IMR-90 (cell line): ENCODE data around the gene DOCK1. TPM values are rescaled to one million over a fixed set of nuclear protein-coding genes. Genes with fewer than 3 reads are reported as not detected.

Experiments
- ATAC-seq: fragments of 200-7000 bp; cut with Tn5 transposase; 2 replicates; pipeline ENCODE4 v1.9.1; 2020; ENCODE audit warnings: low read depth, mild to moderate bottlenecking, moderate library complexity
- BruUV-seq: library from RNA; stranded (reverse); fragments of 400-500 nt; replicated peaks from 2 replicates; lab custom pipeline; 2021; lab: Mats Ljungman, UMichigan
- CTCF ChIA-PET: fragments of 300-600 bp; formaldehyde crosslinking; extraction: SDS; loops from one replicate; lab custom pipeline; 2021; ENCODE audit warnings: antibody characterized with exemption; lab: Yijun Ruan, JAX
- POLR2A ChIA-PET: fragments of 300-600 bp; sonication (Branson Sonifier 250); formaldehyde crosslinking; loops from one replicate; lab custom pipeline; 2022; ENCODE audit warnings: antibody characterized with exemption; ENCODE audit not compliant: unreplicated experiment; lab: Charles Lee
- DNase-seq: peaks from one replicate; pipeline ENCODE4 v3.0.0; 2013
- H2AFZ ChIP-seq: replicated peaks from 2 replicates; pipeline ENCODE3; 2013; ENCODE audit warnings: low read length, mild to moderate bottlenecking; ENCODE audit not compliant: poor library complexity
- H2AK5ac ChIP-seq: 2 replicates; pipeline ENCODE4 v1.6.1; 2013; ENCODE audit warnings: low read depth, low read length, inconsistent platforms
- H2AK9ac ChIP-seq: replicated peaks from 2 replicates; pipeline ENCODE3; 2013; ENCODE audit warnings: mild to moderate bottlenecking, low read depth, low read length, moderate library complexity; ENCODE audit not compliant: poor library complexity
- H2BK120ac ChIP-seq: 2 replicates; pipeline ENCODE4 v1.6.1; 2013; ENCODE audit warnings: low read depth, low read length, inconsistent platforms
- H2BK15ac ChIP-seq: 3 replicates; pipeline ENCODE4 v1.6.1; 2013; ENCODE audit warnings: low read depth, low read length, inconsistent platforms
- H2BK20ac ChIP-seq: 2 replicates; pipeline ENCODE4 v1.6.1; 2013; ENCODE audit warnings: low read depth, mild to moderate bottlenecking, inconsistent platforms, low read length, moderate library complexity
- H2BK5ac ChIP-seq: 2 replicates; pipeline ENCODE4 v1.6.1; 2013; ENCODE audit warnings: mild to moderate bottlenecking, low read depth, low read length, inconsistent platforms; ENCODE audit not compliant: poor library complexity, severe bottlenecking
- H3K14ac ChIP-seq: replicated peaks from 2 replicates; pipeline ENCODE4 v1.6.1; 2013; ENCODE audit warnings: low read depth, low read length, inconsistent platforms
- H3K18ac ChIP-seq: 2 replicates; pipeline ENCODE4 v1.6.1; 2013; ENCODE audit warnings: low read depth, low read length, control low read depth
- H3K23ac ChIP-seq: 2 replicates; pipeline ENCODE4 v1.6.1; 2013; ENCODE audit warnings: low read depth, low read length, inconsistent platforms
- H3K27ac ChIP-seq: 2 replicates; pipeline ENCODE4 v1.5.1; 2013; ENCODE audit warnings: mild to moderate bottlenecking, control low read depth, low read length; ENCODE audit not compliant: insufficient read depth
- H3K27me3 ChIP-seq: 2 replicates; pipeline ENCODE4 v1.6.1; 2013; ENCODE audit warnings: low read length; ENCODE audit not compliant: control insufficient read depth, insufficient read depth
- H3K36me3 ChIP-seq: 2 replicates; pipeline ENCODE4 v1.6.1; 2013; ENCODE audit warnings: low read length, mixed read lengths; ENCODE audit not compliant: control insufficient read depth, insufficient read depth
- H3K4ac ChIP-seq: 2 replicates; pipeline ENCODE4 v1.6.1; 2013; ENCODE audit warnings: low read depth, low read length, inconsistent platforms
- H3K4me1 ChIP-seq: 2 replicates; pipeline ENCODE4 v1.6.1; 2013; ENCODE audit warnings: low read length, mixed read lengths; ENCODE audit not compliant: control insufficient read depth, insufficient read depth
- H3K4me2 ChIP-seq: 2 replicates; pipeline ENCODE4 v1.6.1; 2013; ENCODE audit warnings: low read depth, mild to moderate bottlenecking, control low read depth, low read length, moderate library complexity
- H3K4me3 ChIP-seq: 2 replicates; pipeline ENCODE4 v1.5.1; 2013; ENCODE audit warnings: low read depth, mild to moderate bottlenecking, control low read depth, low read length, moderate library complexity; ENCODE audit not compliant: insufficient read depth
- H3K56ac ChIP-seq: 2 replicates; pipeline ENCODE4 v1.6.1; 2013; ENCODE audit warnings: low read length, inconsistent platforms; ENCODE audit not compliant: insufficient read depth; ENCODE audit errors: extremely low read depth
- H3K79me1 ChIP-seq, 2 experiments: 2 replicates each; pipeline ENCODE4 v1.6.1; 2013; ENCODE audit warnings: low read length in 2 of 2, inconsistent platforms in 1 of 2, low read depth in 1 of 2
- H3K9ac ChIP-seq: 2 replicates; pipeline ENCODE4 v1.6.1; 2013; ENCODE audit warnings: low read depth, low read length, control low read depth
- H3K9me1 ChIP-seq: 2 replicates; pipeline ENCODE4 v1.6.1; 2013; ENCODE audit warnings: low read length, inconsistent platforms; ENCODE audit not compliant: insufficient read depth
- H3K9me3 ChIP-seq: 2 replicates; pipeline ENCODE4 v1.6.1; 2013; ENCODE audit warnings: low read length; ENCODE audit not compliant: control insufficient read depth, insufficient read depth
- H4K20me1 ChIP-seq: 2 replicates; pipeline ENCODE4 v1.6.1; 2013; ENCODE audit warnings: low read length, inconsistent platforms; ENCODE audit not compliant: insufficient read depth
- H4K5ac ChIP-seq: 2 replicates; pipeline ENCODE4 v1.6.1; 2013; ENCODE audit warnings: mild to moderate bottlenecking, low read depth, low read length, control low read depth
- H4K8ac ChIP-seq, 2 experiments: 2 replicates each; pipeline ENCODE4 v1.6.1; 2013; ENCODE audit warnings: low read depth in 2 of 2, low read length in 2 of 2, control low read depth in 1 of 2, inconsistent platforms in 1 of 2
- H4K91ac ChIP-seq: 2 replicates; pipeline ENCODE4 v1.6.1; 2013; ENCODE audit warnings: low read depth, low read length, inconsistent platforms; ENCODE audit not compliant: insufficient read depth
- BHLHE40 ChIP-seq: fragments of 150-350 bp; IDR thresholded peaks from 2 replicates; pipeline ENCODE4 v1.6.1; 2016; ENCODE audit warnings: mild to moderate bottlenecking, low read depth, low read length
- CHD1 ChIP-seq: IDR thresholded peaks from 2 replicates; pipeline ENCODE4 v1.6.1; 2012; ENCODE audit warnings: low read depth, low read length, improper control_type of control experiment
- POLR2A ChIP-seq: IDR thresholded peaks from 2 replicates; pipeline ENCODE4 v1.6.1; 2012; ENCODE audit warnings: mild to moderate bottlenecking, low read depth, low read length
- WGBS, 2 experiments: methylation state at CpG; one replicate each; pipeline versions ENCODE4 v1.1.5 to v1.1.7; 2013; ENCODE audit warnings: missing lambda C conversion rate in 2 of 2; ENCODE audit not compliant: insufficient read length in 1 of 2; ENCODE audit errors: extremely low coverage in 2 of 2; 5-methylcytosine and 5-hydroxymethylcytosine counted together
- dilution Hi-C: fragments of 300-500 bp; cut with HindIII; formaldehyde crosslinking; loops from one replicate; pipeline ENCODE4 v1.14.3; 2018; ENCODE audit warnings: low sequenced_read_pairs; ENCODE audit not compliant: unreplicated experiment
- in situ Hi-C: fragments of 300-500 bp; cut with MboI; formaldehyde crosslinking; loops from 3 replicates; pipeline ENCODE4 v1.14.3; 2019; ENCODE audit warnings: low sequenced_read_pairs, inconsistent platforms, mixed read lengths
- intact Hi-C: fragments of 100-400 bp; cut with micrococcal nuclease; formaldehyde crosslinking; loops from 2 replicates; pipeline ENCODE4 v1.10.0; 2022
- polyA plus RNA-seq, 3 experiments: library from polyadenylated mRNA; depleted of rRNA; stranded (reverse); fragments of >200 nt; gene quantifications; 2 replicates each; pipeline ENCODE4 v1.2.3, GENCODE V29; 2012; ENCODE audit warnings: low replicate concordance in 1 of 3
- total RNA-seq: library from RNA; depleted of rRNA; stranded (reverse); fragments of >200 nt; gene quantifications from 2 replicates; pipeline ENCODE4 v1.2.3, GENCODE V29; 2012
- TF ChIP-seq, protein P1 (sequence below): conservative IDR thresholded peaks from 2 replicates; pipeline ENCODE4 v1.5.1; 2012; ENCODE audit warnings: mild to moderate bottlenecking, low read depth, low read length, improper control_type of control experiment

Gene DOCK1
- total and polyA plus RNA-seq, 2 of the 4 experiments (the other 2 are of a cell fraction) = 28.2 to 71.0 TPM

DNA sequence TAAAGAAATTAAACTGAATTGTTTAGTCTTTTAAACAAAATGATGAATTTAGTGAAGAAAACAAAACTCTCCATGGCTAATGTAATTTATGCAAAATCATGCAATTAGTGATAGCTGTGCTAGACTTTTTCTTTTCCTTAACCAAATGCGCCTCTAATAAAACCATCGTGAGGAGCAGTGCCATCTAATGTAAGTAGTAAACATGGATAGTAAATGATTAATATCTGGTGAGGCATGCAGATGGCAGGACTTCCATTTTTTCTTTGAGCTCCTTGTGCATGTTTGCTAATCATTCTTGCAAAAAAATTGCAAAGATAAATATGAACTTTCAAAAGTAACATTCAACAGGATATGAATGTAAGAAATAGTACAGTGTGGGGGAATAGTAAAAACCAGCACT lies 288.9 kb downstream of the DOCK1 start:
- H2AK5ac ChIP-seq = no peak overlapping the region
- H2BK15ac ChIP-seq = no peak overlapping the region
- H3K56ac ChIP-seq = no peak overlapping the region
- ATAC-seq = no peak
- no peak for TF ChIP-seq BHLHE40
- TF ChIP-seq POLR2A = no peak
- TF ChIP-seq, protein P1, sequence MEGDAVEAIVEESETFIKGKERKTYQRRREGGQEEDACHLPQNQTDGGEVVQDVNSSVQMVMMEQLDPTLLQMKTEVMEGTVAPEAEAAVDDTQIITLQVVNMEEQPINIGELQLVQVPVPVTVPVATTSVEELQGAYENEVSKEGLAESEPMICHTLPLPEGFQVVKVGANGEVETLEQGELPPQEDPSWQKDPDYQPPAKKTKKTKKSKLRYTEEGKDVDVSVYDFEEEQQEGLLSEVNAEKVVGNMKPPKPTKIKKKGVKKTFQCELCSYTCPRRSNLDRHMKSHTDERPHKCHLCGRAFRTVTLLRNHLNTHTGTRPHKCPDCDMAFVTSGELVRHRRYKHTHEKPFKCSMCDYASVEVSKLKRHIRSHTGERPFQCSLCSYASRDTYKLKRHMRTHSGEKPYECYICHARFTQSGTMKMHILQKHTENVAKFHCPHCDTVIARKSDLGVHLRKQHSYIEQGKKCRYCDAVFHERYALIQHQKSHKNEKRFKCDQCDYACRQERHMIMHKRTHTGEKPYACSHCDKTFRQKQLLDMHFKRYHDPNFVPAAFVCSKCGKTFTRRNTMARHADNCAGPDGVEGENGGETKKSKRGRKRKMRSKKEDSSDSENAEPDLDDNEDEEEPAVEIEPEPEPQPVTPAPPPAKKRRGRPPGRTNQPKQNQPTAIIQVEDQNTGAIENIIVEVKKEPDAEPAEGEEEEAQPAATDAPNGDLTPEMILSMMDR = no peak
- TF ChIP-seq CHD1 = no peak
- BruUV-seq = no TSS peak
- H2BK120ac ChIP-seq = no peak overlapping the region
- H3K14ac ChIP-seq = no peak overlapping the region
- intact Hi-C loops = loop anchor here (5.0 to 10.0 kb wide), 2 partner anchors 107 to 231 kb away; no protein-coding TSS in a partner anchor
- no peak overlapping the region for H2BK20ac ChIP-seq
- peaks cover 49% of the 10 kb centered on the region for H4K20me1 ChIP-seq
- no peak overlapping the region for H4K5ac ChIP-seq
- H3K9ac ChIP-seq = no peak overlapping the region
- H3K9me3 ChIP-seq = no peaks in the 10 kb centered on the region
- no peak overlapping the region for H3K23ac ChIP-seq
- no peak overlapping the region for H3K4ac ChIP-seq
- peaks cover 5% of the 10 kb centered on the region for H3K9me1 ChIP-seq
- H3K36me3 ChIP-seq = no peaks in the 10 kb centered on the region
- no peak overlapping the region for H4K91ac ChIP-seq
- H3K79me1 ChIP-seq = peaks cover 4 to 21% of the 10 kb centered on the region in 2 experiments; a peak in 3 of 4 replicates
- no peak overlapping the region for H3K4me3 ChIP-seq
- H2AFZ ChIP-seq = no peak overlapping the region
- no peak overlapping the region for H3K4me2 ChIP-seq
- peaks cover 8% of the 10 kb centered on the region; the same call in 1 of the 2 replicates for H3K4me1 ChIP-seq
- CTCF ChIA-PET = interaction anchor here (0.6 to 1.5 kb wide), 4 partner anchors 9 to 189 kb away, joined by 3 to 9 read pairs (median 7); no protein-coding TSS in a partner anchor
- POLR2A ChIA-PET = no interaction called here
- no peak overlapping the region for H2BK5ac ChIP-seq
- in situ Hi-C loops = no loop called here
- no peak for DNase-seq
- no peak overlapping the region for H3K27ac ChIP-seq
- H3K18ac ChIP-seq = no peak overlapping the region
- dilution Hi-C loops = no loop called here
- no peak overlapping the region for H4K8ac ChIP-seq
- WGBS, 2 experiments = no CpG with 5 or more reads among the region's 2 CpGs
- no peak overlapping the region for H2AK9ac ChIP-seq
- H3K27me3 ChIP-seq = no peaks in the 10 kb centered on the region; the same call in 1 of the 2 replicates
